H1 (cell line): ENCODE measurements around the gene TNFRSF18. TPM values are rescaled to one million over a fixed set of nuclear protein-coding genes. Genes with fewer than 3 reads are reported as not detected.

Experiments
- ASH2L ChIP-seq: fragments of 200-600, 300-600 bp; sonication (generic); IDR thresholded peaks from one replicate; pipeline ENCODE4 v1.7.1; 2017; ENCODE audit warnings: low read length
- CBX5 ChIP-seq: fragments of 300-800, 300-1000 bp; sonication (generic); IDR thresholded peaks from 2 replicates; pipeline ENCODE4 v1.7.1; 2016; ENCODE audit warnings: antibody characterized with exemption, low read length, low read depth
- CHD1 ChIP-seq: IDR thresholded peaks from 2 replicates; pipeline ENCODE4 v1.6.1; 2012; ENCODE audit warnings: low read depth, low read length, improper control_type of control experiment
- CHD7 ChIP-seq: fragments of 300-600 bp; sonication (generic); IDR thresholded peaks from 2 replicates; pipeline ENCODE4 v1.7.1; 2012; ENCODE audit warnings: low read length, moderate library complexity, mild to moderate bottlenecking, inconsistent platforms; ENCODE audit not compliant: insufficient replicate concordance
- CREB1 ChIP-seq: IDR thresholded peaks from 2 replicates; pipeline ENCODE4 v1.6.1; 2012; ENCODE audit warnings: inconsistent platforms
- FOSL1 ChIP-seq: IDR thresholded peaks from 2 replicates; pipeline ENCODE4 v1.6.1; 2011; ENCODE audit warnings: mild to moderate bottlenecking, low read depth, low read length, moderate library complexity; ENCODE audit not compliant: insufficient read depth
- GABPA ChIP-seq: IDR thresholded peaks from 2 replicates; pipeline ENCODE4 v1.6.1; 2011; ENCODE audit warnings: mild to moderate bottlenecking, low read length, moderate library complexity, borderline replicate concordance; ENCODE audit not compliant: insufficient read depth
- KDM4A ChIP-seq: IDR thresholded peaks from one replicate; pipeline ENCODE4 v1.7.1; 2012; ENCODE audit warnings: low read depth, mild to moderate bottlenecking, moderate library complexity, low read length, inconsistent platforms; ENCODE audit not compliant: severe bottlenecking
- KDM5A ChIP-seq: fragments of 200-600 bp; IDR thresholded peaks from 2 replicates; pipeline ENCODE4 v1.7.1; 2012; ENCODE audit warnings: mild to moderate bottlenecking, low read length, inconsistent platforms, mixed read lengths
- POU5F1 ChIP-seq: IDR thresholded peaks from 2 replicates; pipeline ENCODE4 v1.6.1; 2011; ENCODE audit warnings: low read depth, mild to moderate bottlenecking, low read length, moderate library complexity
- SP2 ChIP-seq: IDR thresholded peaks from 2 replicates; pipeline ENCODE4 v1.6.1; 2012; ENCODE audit warnings: mild to moderate bottlenecking, low read length, inconsistent platforms
- TEAD4 ChIP-seq: IDR thresholded peaks from 2 replicates; pipeline ENCODE4 v1.6.1; 2012; ENCODE audit warnings: low read depth, low read length, inconsistent platforms, mixed read lengths
- polyA plus RNA-seq, 7 experiments: library from polyadenylated mRNA; depleted of rRNA in 3 of 7; stranded (reverse) in 5 of 7; unstranded in 2 of 7; fragments of >200 nt in 5 of 7; fragments of 200-250 nt in 2 of 7; gene quantifications; 1 replicate in 5 of 7; 2 replicates in 1 of 7; 4 replicates in 1 of 7; pipeline versions ENCODE4 v1.2.1 to v1.2.3, GENCODE V29; 2011 to 2013; ENCODE audit warnings: missing spikeins in 2 of 7, mixed read lengths in 2 of 7
- total RNA-seq: library from RNA; stranded (reverse); fragmentation: NEBNext Ultra II Directional; extraction: Animal tissue kit (Norgen Biotek cat#: 25700); gene quantifications from 2 replicates; pipeline ENCODE4 v1.2.1, GENCODE V29; 2021

TNFRSF18 gene
- total and polyA plus RNA-seq, 2 of the 8 experiments (the other 6 are each of a cell fraction or from before 2014, with no cell fraction given): 1.5 to 2.5 TPM

GRCh38 chr1:1241588-1242219 lies 35.3 kb upstream of the TNFRSF18 start (continued):
- TF ChIP-seq CHD7 (no peak), KDM5A (no peak), POU5F1 (no peak), CREB1 (no peak), FOSL1 (no peak), SP2 (no peak), CBX5 (no peak), KDM4A (no peak), CHD1 (no peak), TEAD4 (no peak), GABPA (no peak), ASH2L (no peak)
